Right hindlimb (tissue), 1 donor: ENCODE data around the gene FHAD1.
A peak's percentile ranks its signal among the peaks of the same experiment; 100 is the strongest.

Experiments used
- DNase-seq: peaks from one replicate; pipeline ENCODE4 v3.0.0-alpha.2; 2018

Gene FHAD1

GRCh38 chr1:15330028-15330427 is 83.0 kb downstream of the FHAD1 start:
- DNase-seq = no peak

GRCh38 chr1:15331180-15331579 is 84.2 kb downstream of the FHAD1 start:
- DNase-seq = no peak

GRCh38 chr1:15331734-15332133 is 84.7 kb downstream of the FHAD1 start:
- DNase-seq = no peak

GRCh38 chr1:15332525-15332924 is 85.5 kb downstream of the FHAD1 start:
- no peak for DNase-seq

- no peak for DNase-seq
Observed at GRCh38 chr1:15332952-15333715, 86.1 kb downstream of the FHAD1 start.

GRCh38 chr1:15334995-15335394 is 88.0 kb downstream of the FHAD1 start:
- DNase-seq = no peak

- peak; percentile 62 for DNase-seq
Observed at GRCh38 chr1:15336866-15337265, 89.8 kb downstream of the FHAD1 start.

GRCh38 chr1:15337656-15338402 is 90.8 kb downstream of the FHAD1 start:
- no peak for DNase-seq

GRCh38 chr1:15339570-15339969 is 92.5 kb downstream of the FHAD1 start:
- no peak for DNase-seq

- no peak for DNase-seq
Observed at GRCh38 chr1:15341228-15341627, 94.2 kb downstream of the FHAD1 start.

- no peak for DNase-seq
Observed at GRCh38 chr1:15341634-15342407, 94.8 kb downstream of the FHAD1 start.

- DNase-seq = no peak
Observed at GRCh38 chr1:15342408-15342967, 95.5 kb downstream of the FHAD1 start.

GRCh38 chr1:15343099-15343498 is 96.1 kb downstream of the FHAD1 start:
- no peak for DNase-seq

- peak; percentile 82 for DNase-seq
Observed at GRCh38 chr1:15343729-15344128, 96.7 kb downstream of the FHAD1 start.

GRCh38 chr1:15344380-15344779 is 97.4 kb downstream of the FHAD1 start:
- no peak for DNase-seq

GRCh38 chr1:15344800-15345704 is 98.0 kb downstream of the FHAD1 start:
- DNase-seq = peak; percentile 9

- DNase-seq = no peak
Observed at GRCh38 chr1:15345705-15346345, 98.8 kb downstream of the FHAD1 start.

- no peak for DNase-seq
Observed at GRCh38 chr1:15346346-15347030, 99.5 kb downstream of the FHAD1 start.

- no peak for DNase-seq
Observed at GRCh38 chr1:15347182-15347581, 100.2 kb downstream of the FHAD1 start.

- DNase-seq = no peak
Observed at GRCh38 chr1:15348648-15349047, 101.6 kb downstream of the FHAD1 start.

GRCh38 chr1:15349133-15349532 is 102.1 kb downstream of the FHAD1 start:
- DNase-seq = no peak
